Activated T-helper 1 cell treated with anti-CD3 and anti-CD28 coated beads, Interleukin-12 subunit alpha, Interleukin-12 subunit beta, Interleukin-2, Interleukin-4 antibody, amounts not matched to agents 30 ng/mL and 10 ng/mL and 1 ng/mL, durations not matched to agents 14 hours and 24 hours and 36 hours (primary cell): ENCODE results near the gene TNRC6A. TPM values are rescaled to one million over a fixed set of nuclear protein-coding genes. Genes with fewer than 3 reads are reported as not detected.

Source experiments
- DNase-seq: peaks from one replicate; pipeline ENCODE4 v3.0.0; 2021; ENCODE audit warnings: low spot score
- H3K27ac Mint-ChIP-seq: one replicate; pipeline ENCODE4 v1.8.0; 2021; ENCODE audit warnings: mild to moderate bottlenecking, mixed read lengths
- H3K27me3 Mint-ChIP-seq: one replicate; pipeline ENCODE4 v1.8.0; 2022; ENCODE audit warnings: mild to moderate bottlenecking, moderate library complexity, mixed read lengths; ENCODE audit not compliant: insufficient read depth
- H3K36me3 Mint-ChIP-seq: one replicate; pipeline ENCODE4 v1.8.0; 2021; ENCODE audit warnings: low read depth, mixed read lengths
- H3K4me1 Mint-ChIP-seq: one replicate; pipeline ENCODE4 v1.8.0; 2021; ENCODE audit warnings: low read depth, mixed read lengths
- H3K4me3 Mint-ChIP-seq: one replicate; pipeline ENCODE4 v1.8.0; 2021; ENCODE audit warnings: mild to moderate bottlenecking, moderate library complexity, mixed read lengths
- H3K9me3 Mint-ChIP-seq: one replicate; pipeline ENCODE4 v1.8.0; 2021; ENCODE audit warnings: mixed read lengths
- intact Hi-C: fragments of 100-400 bp; cut with micrococcal nuclease; formaldehyde crosslinking; loops from one replicate; pipeline ENCODE4 v1.15.1; 2024
- total RNA-seq: library from RNA; stranded (reverse); gene quantifications from 2 replicates; pipeline ENCODE4 v1.2.3, GENCODE V29; 2022

Gene TNRC6A
- total RNA-seq, 1 donor from 2014 or later: 60.9 TPM

DNA sequence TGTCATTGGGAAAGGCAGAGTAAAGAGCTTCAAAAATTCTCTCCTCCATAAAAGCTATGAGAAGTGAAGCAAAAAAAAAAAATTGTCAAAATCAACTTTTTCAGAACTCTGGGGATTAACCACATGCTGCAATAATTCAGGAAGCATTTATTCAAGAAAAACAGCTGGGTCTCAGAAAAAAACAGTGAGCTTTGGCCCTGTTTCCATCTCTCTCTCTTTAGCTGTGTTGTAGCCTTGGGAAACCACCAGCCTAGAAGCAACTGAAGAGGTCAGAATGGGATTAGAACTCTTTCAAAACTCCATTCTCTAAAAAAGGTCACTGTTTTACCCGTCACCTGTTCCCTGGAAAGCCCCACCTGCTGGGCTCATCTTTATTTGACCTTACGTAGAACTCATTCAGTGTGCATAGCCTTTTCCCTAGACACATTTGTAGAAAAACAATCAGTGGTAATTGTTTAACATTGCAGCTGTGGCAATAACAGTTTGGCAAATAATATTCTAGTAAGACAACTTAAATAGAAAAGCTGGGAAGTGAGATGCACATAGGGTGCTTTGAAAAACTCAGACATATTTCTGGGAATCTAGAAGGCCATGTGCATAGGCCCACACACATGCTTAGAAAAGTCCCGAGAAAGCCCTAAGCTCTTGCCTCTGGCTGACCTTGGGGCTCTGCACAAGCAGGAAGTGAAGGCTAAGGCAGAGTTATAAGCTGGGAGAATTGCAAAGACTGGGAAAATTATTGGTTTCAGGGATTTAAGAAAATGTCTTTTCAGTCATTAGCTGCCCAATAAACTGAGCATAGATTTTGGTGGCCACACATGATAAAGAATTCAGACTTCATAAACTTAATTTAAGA is 134.4 kb downstream of the TNRC6A start:
- Mint-ChIP-seq H3K27ac (no peak overlapping the region), H3K27me3 (peaks cover 11% of the 10 kb centered on the region), H3K9me3 (peaks cover 13% of the 10 kb centered on the region), H3K4me3 (no peak overlapping the region), H3K4me1 (no peaks in the 10 kb centered on the region), H3K36me3 (no peaks in the 10 kb centered on the region)
- DNase-seq: no peak
- intact Hi-C loops: no loop called here

DNA sequence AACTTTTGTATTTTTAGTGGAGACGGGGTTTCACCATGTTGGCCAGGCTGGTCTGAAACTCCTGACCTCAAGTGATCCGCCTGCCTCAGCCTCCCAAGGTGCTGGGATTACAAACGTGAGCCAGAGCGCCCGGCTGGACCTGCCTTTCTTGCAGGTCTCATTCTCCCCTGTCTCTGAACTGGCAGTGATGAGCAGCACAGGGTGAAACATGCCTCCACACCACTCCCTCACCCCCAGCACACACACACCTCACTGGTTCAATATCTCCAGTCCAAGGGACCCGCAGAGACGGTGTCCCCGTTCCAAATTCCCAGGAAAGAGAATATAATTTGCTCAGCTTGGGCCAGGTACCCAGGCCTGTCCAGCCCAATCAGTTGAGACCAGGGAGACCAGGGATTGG is 139.6 kb downstream of the TNRC6A start:
- Mint-ChIP-seq H3K27me3 (peaks cover 10% of the 10 kb centered on the region), H3K36me3 (no peaks in the 10 kb centered on the region), H3K9me3 (peaks cover 8% of the 10 kb centered on the region), H3K4me3 (no peak overlapping the region), H3K27ac (no peak overlapping the region), H3K4me1 (no peaks in the 10 kb centered on the region)
- intact Hi-C loops: no loop called here
- DNase-seq: no peak

DNA sequence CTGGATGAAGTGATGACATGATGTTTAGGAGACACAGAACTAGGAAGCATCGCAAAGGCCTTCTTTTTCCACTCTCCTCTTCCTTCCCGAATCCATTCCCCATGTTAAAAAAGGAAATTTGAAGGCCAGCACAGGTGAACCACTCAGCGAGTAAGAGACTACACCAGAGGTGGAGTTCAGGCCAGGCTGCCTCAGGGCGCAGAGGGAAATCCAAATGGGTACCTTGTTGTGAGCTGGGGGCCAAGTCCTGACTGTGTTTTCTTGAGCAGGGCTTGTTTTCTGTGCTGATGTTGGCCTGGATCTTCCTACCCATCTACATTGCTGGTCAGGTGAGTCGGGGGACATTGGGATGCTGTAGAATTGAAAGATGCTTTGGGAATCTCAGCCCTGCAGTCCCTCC is 142.4 kb downstream of the TNRC6A start:
- DNase-seq: no peak
- intact Hi-C loops: no loop called here
- H3K27ac Mint-ChIP-seq: no peak overlapping the region
- no peaks in the 10 kb centered on the region for H3K9me3 Mint-ChIP-seq
- no peaks in the 10 kb centered on the region for H3K4me1 Mint-ChIP-seq
- H3K27me3 Mint-ChIP-seq: peaks cover 2% of the 10 kb centered on the region
- no peaks in the 10 kb centered on the region for H3K36me3 Mint-ChIP-seq
- H3K4me3 Mint-ChIP-seq: no peak overlapping the region

DNA sequence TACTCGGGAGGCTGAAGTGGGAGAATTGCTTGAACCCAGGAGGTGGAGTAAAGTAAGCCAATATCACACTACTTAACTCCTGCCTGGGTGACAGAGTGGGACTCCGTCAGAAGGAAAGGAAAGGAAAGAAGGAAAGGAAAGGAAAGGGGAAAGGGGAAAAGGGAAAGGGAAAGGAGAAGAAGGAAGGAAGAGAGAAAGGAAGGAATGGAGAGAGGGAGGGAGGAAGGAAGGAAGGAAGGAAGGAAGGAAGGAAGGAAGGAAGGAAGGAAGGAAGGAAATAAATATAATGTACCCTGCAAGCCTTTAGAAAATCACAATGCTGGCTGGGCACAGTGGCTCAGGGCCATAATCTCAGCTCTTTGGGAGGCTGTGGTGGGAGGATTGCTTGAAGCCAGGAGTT is 143.6 kb downstream of the TNRC6A start:
- Mint-ChIP-seq H3K4me1 (no peaks in the 10 kb centered on the region), H3K9me3 (no peaks in the 10 kb centered on the region), H3K27ac (no peak overlapping the region), H3K27me3 (peaks cover 2% of the 10 kb centered on the region), H3K36me3 (no peaks in the 10 kb centered on the region), H3K4me3 (no peak overlapping the region)
- no peak for DNase-seq
- intact Hi-C loops: no loop called here

DNA sequence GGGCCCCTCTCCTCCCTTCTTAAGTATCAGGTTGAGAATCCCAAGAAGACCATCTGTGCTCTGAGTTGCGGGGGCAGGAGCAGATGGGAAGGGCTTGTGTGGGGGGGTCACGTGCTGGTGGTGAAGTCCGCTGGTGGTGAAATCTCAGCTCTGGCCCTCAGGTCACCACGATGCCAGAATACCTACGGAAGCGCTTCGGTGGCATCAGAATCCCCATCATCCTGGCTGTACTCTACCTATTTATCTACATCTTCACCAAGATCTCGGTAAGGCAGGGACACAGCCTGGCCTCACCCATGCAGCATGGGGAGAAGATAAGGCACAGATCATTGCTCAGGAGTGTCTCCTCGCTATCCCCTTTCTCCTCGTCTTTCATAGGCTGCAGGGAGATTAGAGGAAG is 146.0 kb downstream of the TNRC6A start:
- Mint-ChIP-seq H3K27me3 (peaks cover 2% of the 10 kb centered on the region), H3K27ac (no peak overlapping the region), H3K4me1 (no peaks in the 10 kb centered on the region), H3K9me3 (no peaks in the 10 kb centered on the region), H3K36me3 (no peaks in the 10 kb centered on the region), H3K4me3 (no peak overlapping the region)
- no peak for DNase-seq
- intact Hi-C loops: no loop called here

Other genes with a start within 250 kb of the TNRC6A start
- 67.0 and 68.4 TPM in 2 replicates for gene RBBP6, start 190.1 kb upstream of the TNRC6A start, total RNA-seq
- gene SLC5A11, start 116.3 kb downstream of the TNRC6A start, total RNA-seq: 0.07 and 0.10 TPM in 2 replicates